SU-DHL-6 (cell line): Measurements from ENCODE around the gene CYSRT1.

Experiments
- H2AFZ ChIP-seq: fragments of 200-600 bp; sonication (generic); 2 replicates; pipeline ENCODE4 v1.6.1; 2014; ENCODE audit warnings: low read depth, mild to moderate bottlenecking, moderate library complexity, mixed read lengths, antibody characterized with exemption, low read length; ENCODE audit not compliant: severe bottlenecking
- H3F3A ChIP-seq: fragments of 200-600 bp; shearing (Covaris generic); 2 replicates; pipeline ENCODE4 v1.6.0; 2016; ENCODE audit warnings: antibody characterized with exemption, mild to moderate bottlenecking; ENCODE audit not compliant: insufficient read depth
- H3K27ac ChIP-seq: fragments of 200-600 bp; sonication (generic); 2 replicates; pipeline ENCODE4 v1.5.1; 2016; ENCODE audit warnings: low read depth, mild to moderate bottlenecking, low read length, moderate library complexity, mixed read lengths
- H3K27me3 ChIP-seq: fragments of 200-600 bp; sonication (generic), shearing (Covaris generic); 2 replicates; pipeline ENCODE4 v1.6.0; 2014; ENCODE audit warnings: mild to moderate bottlenecking, low read length
- H3K36me3 ChIP-seq: fragments of 200-600 bp; sonication (generic); 2 replicates; pipeline ENCODE4 v1.6.1; 2014; ENCODE audit warnings: mild to moderate bottlenecking, low read length, mixed read lengths
- H3K4me2 ChIP-seq: fragments of 300-600, 200-600 bp; shearing (Covaris generic), sonication (generic); 2 replicates; pipeline ENCODE4 v1.6.0; 2014; ENCODE audit warnings: low read length, low read depth, mild to moderate bottlenecking; ENCODE audit not compliant: poor library complexity, severe bottlenecking
- H3K4me3 ChIP-seq: fragments of 200-600 bp; sonication (generic); 2 replicates; pipeline ENCODE4 v1.5.1; 2014; ENCODE audit warnings: antibody characterized with exemption, low read length, mild to moderate bottlenecking, mixed read lengths; ENCODE audit not compliant: insufficient read depth, poor library complexity, severe bottlenecking
- H3K79me2 ChIP-seq: fragments of 200-600 bp; sonication (generic); 2 replicates; pipeline ENCODE4 v1.6.1; 2014; ENCODE audit warnings: mild to moderate bottlenecking, low read length, moderate library complexity; ENCODE audit not compliant: insufficient read depth
- H3K9ac ChIP-seq: fragments of 200-600 bp; sonication (generic); 2 replicates; pipeline ENCODE4 v1.7.0; 2014; ENCODE audit warnings: mild to moderate bottlenecking, low read length
- H3K9me2 ChIP-seq: fragments of 200-600 bp; sonication (generic); replicated peaks from 2 replicates; pipeline ENCODE4 v1.6.1; 2014; ENCODE audit warnings: low read length; ENCODE audit not compliant: insufficient read depth
- H3K9me3 ChIP-seq: fragments of 200-600 bp; sonication (generic); 2 replicates; pipeline ENCODE4 v1.6.1; 2014; ENCODE audit warnings: low read length, mixed read lengths; ENCODE audit not compliant: insufficient read depth
- H4K20me1 ChIP-seq: fragments of 200-600 bp; sonication (generic); 2 replicates; pipeline ENCODE4 v1.6.1; 2014; ENCODE audit warnings: low read depth, mild to moderate bottlenecking, antibody characterized with exemption, low read length, moderate library complexity, mixed read lengths
- EZH2phosphoT487 ChIP-seq: fragments of 200-600 bp; sonication (generic), shearing (Covaris generic); conservative IDR thresholded peaks from 2 replicates; pipeline ENCODE4 v1.6.1; 2018; ENCODE audit warnings: mild to moderate bottlenecking, antibody characterized with exemption, low read length, moderate library complexity, mixed read lengths
- TF ChIP-seq, protein P1 (sequence below): fragments of 200-600 bp; sonication (generic); IDR thresholded peaks from one replicate; pipeline ENCODE4 v1.5.1; 2017; ENCODE audit warnings: antibody characterized with exemption, mild to moderate bottlenecking, low read length, moderate library complexity; ENCODE audit not compliant: insufficient read depth, poor library complexity, severe bottlenecking

Gene CYSRT1

DNA sequence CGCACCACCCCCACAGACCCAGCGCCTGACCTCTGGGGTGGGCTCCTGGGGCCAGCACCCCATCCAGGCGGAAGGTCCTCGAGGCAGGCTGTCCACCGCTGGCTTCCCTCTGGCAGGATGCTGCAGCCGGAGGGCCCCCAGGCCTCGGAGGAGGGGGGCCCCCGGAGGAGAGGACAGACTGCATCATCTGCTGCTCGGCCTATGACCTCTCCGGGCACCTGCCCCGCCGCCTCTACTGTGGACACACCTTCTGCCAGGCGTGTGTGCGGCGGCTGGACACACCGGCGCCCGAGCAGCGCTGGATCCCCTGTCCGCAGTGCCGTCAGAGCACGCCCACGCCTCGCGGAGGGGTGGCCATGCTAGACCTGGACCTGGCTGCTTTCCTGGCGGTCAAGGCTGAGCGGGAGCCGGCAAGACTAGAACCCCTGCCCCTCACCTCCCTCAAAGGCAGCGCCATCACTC lies 3.6 kb downstream of the CYSRT1 start:
- H4K20me1 ChIP-seq, result no peaks in the 10 kb centered on the region
- no peaks in the 10 kb centered on the region for H3K36me3 ChIP-seq
- no peak overlapping the region for H3K4me3 ChIP-seq
- H2AFZ ChIP-seq, result no peak overlapping the region
- H3K27ac ChIP-seq, result no peak overlapping the region
- no peaks in the 10 kb centered on the region for H3K79me2 ChIP-seq
- H3K4me2 ChIP-seq, result no peak overlapping the region
- H3F3A ChIP-seq, result no peaks in the 10 kb centered on the region
- no peaks in the 10 kb centered on the region for H3K27me3 ChIP-seq
- H3K9ac ChIP-seq, result no peak overlapping the region
- TF ChIP-seq, protein P1, sequence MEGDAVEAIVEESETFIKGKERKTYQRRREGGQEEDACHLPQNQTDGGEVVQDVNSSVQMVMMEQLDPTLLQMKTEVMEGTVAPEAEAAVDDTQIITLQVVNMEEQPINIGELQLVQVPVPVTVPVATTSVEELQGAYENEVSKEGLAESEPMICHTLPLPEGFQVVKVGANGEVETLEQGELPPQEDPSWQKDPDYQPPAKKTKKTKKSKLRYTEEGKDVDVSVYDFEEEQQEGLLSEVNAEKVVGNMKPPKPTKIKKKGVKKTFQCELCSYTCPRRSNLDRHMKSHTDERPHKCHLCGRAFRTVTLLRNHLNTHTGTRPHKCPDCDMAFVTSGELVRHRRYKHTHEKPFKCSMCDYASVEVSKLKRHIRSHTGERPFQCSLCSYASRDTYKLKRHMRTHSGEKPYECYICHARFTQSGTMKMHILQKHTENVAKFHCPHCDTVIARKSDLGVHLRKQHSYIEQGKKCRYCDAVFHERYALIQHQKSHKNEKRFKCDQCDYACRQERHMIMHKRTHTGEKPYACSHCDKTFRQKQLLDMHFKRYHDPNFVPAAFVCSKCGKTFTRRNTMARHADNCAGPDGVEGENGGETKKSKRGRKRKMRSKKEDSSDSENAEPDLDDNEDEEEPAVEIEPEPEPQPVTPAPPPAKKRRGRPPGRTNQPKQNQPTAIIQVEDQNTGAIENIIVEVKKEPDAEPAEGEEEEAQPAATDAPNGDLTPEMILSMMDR, result no peak
- TF ChIP-seq EZH2phosphoT487, result no peak
- H3K9me2 ChIP-seq, result no peaks in the 10 kb centered on the region
- H3K9me3 ChIP-seq, result no peaks in the 10 kb centered on the region

DNA sequence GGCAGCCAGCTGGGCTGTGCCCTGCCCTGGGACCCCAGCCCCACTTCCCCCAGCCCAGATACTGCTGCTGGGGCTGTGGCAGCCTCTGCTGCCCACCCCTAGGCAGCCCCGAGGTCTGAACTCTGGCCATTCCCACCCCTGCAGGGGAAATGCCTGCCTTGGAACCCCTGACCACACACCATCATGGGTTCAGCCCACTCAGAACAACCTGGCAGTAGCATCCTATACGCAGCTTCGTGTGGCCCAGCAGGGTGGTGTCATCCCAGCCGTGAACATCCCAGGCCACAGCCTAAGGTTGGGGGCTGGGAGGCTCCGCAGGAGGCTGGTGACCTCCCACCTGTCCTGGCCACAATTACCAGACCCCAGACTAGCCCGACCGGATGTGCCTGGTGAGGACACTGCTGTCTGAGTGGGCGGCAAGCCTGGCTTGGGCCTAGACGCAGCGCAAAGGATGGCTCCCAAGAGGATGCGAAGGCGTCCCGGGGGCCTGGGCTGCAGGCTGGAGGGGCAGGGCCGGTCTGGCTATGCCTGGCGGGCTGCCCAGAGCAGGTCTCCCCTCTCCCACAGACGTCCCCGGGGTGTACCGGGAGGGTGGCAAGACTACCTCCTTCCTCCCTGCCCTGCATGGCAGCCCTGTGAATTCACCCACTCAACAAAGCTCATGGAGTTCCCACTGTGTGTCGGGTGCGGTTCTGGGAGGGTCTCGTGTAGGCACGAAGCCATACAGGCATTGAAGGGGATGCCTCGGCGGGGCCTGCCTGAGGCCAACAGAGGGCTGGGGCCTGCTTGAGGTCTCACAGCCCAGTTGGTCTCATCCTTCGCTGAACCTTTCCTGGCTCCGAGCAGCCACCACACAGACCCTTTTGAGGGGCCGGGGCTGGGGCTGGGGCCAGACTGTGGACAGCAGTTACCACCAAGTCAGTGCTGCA lies 4.3 kb downstream of the CYSRT1 start:
- Histone ChIP-seq H3K36me3 (no peaks in the 10 kb centered on the region), H3K27me3 (no peaks in the 10 kb centered on the region), H3K4me2 (no peak overlapping the region), H3F3A (no peaks in the 10 kb centered on the region), H4K20me1 (no peaks in the 10 kb centered on the region), H3K9ac (no peak overlapping the region), H2AFZ (no peak overlapping the region), H3K4me3 (no peak overlapping the region), H3K9me2 (no peaks in the 10 kb centered on the region), H3K79me2 (no peaks in the 10 kb centered on the region), H3K9me3 (no peaks in the 10 kb centered on the region), H3K27ac (no peak overlapping the region)
- TF ChIP-seq, protein P1, result no peak
- no peak for TF ChIP-seq EZH2phosphoT487

DNA sequence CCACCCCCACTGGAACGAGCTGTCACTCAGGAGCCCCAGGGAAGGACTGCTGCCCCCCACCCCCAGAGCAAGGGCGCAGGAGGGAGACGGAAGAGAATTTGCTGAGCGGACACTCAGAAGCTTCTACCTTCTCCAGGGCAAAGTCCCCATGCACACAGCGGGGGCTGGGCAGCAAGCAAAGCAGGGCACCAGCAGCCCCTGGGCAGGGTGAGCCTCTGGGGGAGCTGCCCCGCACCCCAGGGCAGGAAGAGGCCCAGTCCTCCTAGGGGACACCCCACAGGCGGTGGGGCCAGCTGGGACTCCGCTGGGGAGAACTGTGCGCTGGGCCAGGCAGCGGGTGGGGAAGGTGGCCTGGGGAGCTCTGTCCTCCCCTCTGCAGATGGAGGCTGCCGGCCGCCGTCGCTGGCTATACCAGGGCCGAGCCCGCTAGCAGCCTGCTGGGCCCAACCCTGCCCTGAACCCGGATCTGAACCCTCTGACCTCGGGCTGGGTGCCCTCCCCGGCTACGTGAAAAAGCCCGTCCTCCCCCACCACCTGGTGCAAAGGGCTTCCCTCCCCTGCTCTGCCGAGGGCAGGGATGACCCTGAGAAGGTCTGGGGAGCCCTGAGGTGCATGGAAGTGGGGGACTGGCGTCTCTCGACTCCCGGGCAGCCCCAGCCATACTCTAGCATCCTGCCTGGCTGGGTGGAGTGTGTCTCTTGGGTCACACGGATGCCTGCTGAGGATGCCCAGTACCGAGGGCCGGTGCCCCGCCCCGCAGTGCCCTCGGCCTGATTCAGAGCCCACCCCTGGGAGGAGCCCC lies 5.1 kb downstream of the CYSRT1 start:
- no peaks in the 10 kb centered on the region for H3K79me2 ChIP-seq
- no peaks in the 10 kb centered on the region for H3F3A ChIP-seq
- no peak overlapping the region for H2AFZ ChIP-seq
- H3K4me3 ChIP-seq, result no peak overlapping the region
- H3K27ac ChIP-seq, result no peak overlapping the region
- H3K27me3 ChIP-seq, result no peaks in the 10 kb centered on the region
- no peaks in the 10 kb centered on the region for H3K9me3 ChIP-seq
- H3K9me2 ChIP-seq, result no peaks in the 10 kb centered on the region
- H3K9ac ChIP-seq, result no peak overlapping the region
- H4K20me1 ChIP-seq, result no peaks in the 10 kb centered on the region
- H3K4me2 ChIP-seq, result no peak overlapping the region
- no peak for TF ChIP-seq EZH2phosphoT487
- TF ChIP-seq, protein P1, result no peak
- H3K36me3 ChIP-seq, result no peaks in the 10 kb centered on the region
